Sigmoid colon (tissue), 7 donors: ENCODE measurements around the gene ZFYVE1. TPM values are rescaled to one million over a fixed set of nuclear protein-coding genes. Genes with fewer than 3 reads are reported as not detected.

Source experiments
- DNase-seq: peaks from one replicate; pipeline ENCODE4 v3.0.0-alpha.2; 2019
- H3K27ac ChIP-seq, 4 donors: fragments of 200-600 bp; sonication (generic); one replicate each; pipeline ENCODE4 v1.5.1; 2016 to 2019; ENCODE audit warnings: mild to moderate bottlenecking in 1 of 4
- H3K27me3 ChIP-seq, 3 donors: fragments of 200-600 bp; sonication (generic); one replicate each; pipeline ENCODE4 v1.5.1; 2019; ENCODE audit warnings: mild to moderate bottlenecking in 1 of 3
- H3K36me3 ChIP-seq, 4 donors: fragments of 200-600 bp; sonication (generic); one replicate each; pipeline ENCODE4 v1.5.1; 2016 to 2019
- H3K4me1 ChIP-seq, 4 donors: fragments of 200-600 bp; sonication (generic); one replicate each; pipeline ENCODE4 v1.5.1; 2017 to 2019
- H3K4me3 ChIP-seq, 4 donors: fragments of 200-600 bp; sonication (generic); one replicate each; pipeline ENCODE4 v1.5.1; 2017 to 2019; ENCODE audit warnings: mild to moderate bottlenecking in 2 of 4, moderate library complexity in 1 of 4
- H3K9me3 ChIP-seq, 4 donors: fragments of 200-600 bp in 3 of 4; sonication (generic) in 3 of 4; one replicate each; pipeline versions ENCODE4 v1.5.1 to v1.6.1; 2013 to 2019
- CTCF ChIP-seq, 4 experiments: fragments of 450-650 bp in 3 of 4; fragments of 200-600 bp in 1 of 4; IDR thresholded peaks; one replicate each; pipeline ENCODE4 v1.5.1; 2016 to 2019; ENCODE audit warnings: antibody characterized with exemption in 4 of 4, mild to moderate bottlenecking in 3 of 4, moderate library complexity in 2 of 4
- EP300 ChIP-seq, 4 donors: sonication (generic); formaldehyde crosslinking; IDR thresholded peaks; one replicate each; pipeline ENCODE4 v1.6.1; 2017; ENCODE audit warnings: antibody characterized with exemption in 4 of 4
- POLR2A ChIP-seq, 2 donors: fragments of 450-650 bp; IDR thresholded peaks; one replicate each; pipeline ENCODE4 v1.6.1; 2016; ENCODE audit warnings: antibody characterized with exemption in 2 of 2, mild to moderate bottlenecking in 2 of 2, moderate library complexity in 2 of 2
- POLR2AphosphoS5 ChIP-seq, 4 donors: sonication (generic); formaldehyde crosslinking; IDR thresholded peaks; one replicate each; pipeline ENCODE4 v1.6.1; 2017; ENCODE audit warnings: antibody characterized with exemption in 4 of 4
- WGBS, 2 donors: extraction: QIAGEN DNeasy Blood & Tissue Kit; methylation state at CpG; one replicate each; pipeline ENCODE4 v1.1.7; 2013; 5-methylcytosine and 5-hydroxymethylcytosine counted together
- intact Hi-C: fragments of 100-400 bp; cut with DNase I; formaldehyde crosslinking; loops from one replicate; pipeline ENCODE4 v1.15.1; 2023
- polyA plus RNA-seq, 3 donors: library from polyadenylated mRNA; stranded (reverse); fragments of 200-250 nt; gene quantifications; one replicate each; pipeline ENCODE4 v1.2.3, GENCODE V29; 2013
- total RNA-seq, 4 donors: library from RNA; depleted of rRNA; stranded (reverse); fragments of >200 nt; gene quantifications; one replicate each; pipeline ENCODE4 v1.1.0, GENCODE V29; 2016
- donor health status: healthy with polysubstance abuse.
- donor health status: Bipolar disorder and iron deficiency.
- donor health status: healthy.

Gene ZFYVE1
- total and polyA plus RNA-seq, 7 donors, result 6.6 to 27.7 (median 15.5) TPM

- H3K36me3 ChIP-seq, result peaks cover 23 to 76% (median 61%) of the 10 kb centered on the region in 4 donors
- no peaks in the 10 kb centered on the region for H3K27me3 ChIP-seq
- DNase-seq, result no peak
- no peak for TF ChIP-seq POLR2A (IDR thresholded peaks at IDR 0.05)
- TF ChIP-seq CTCF (IDR thresholded peaks at IDR 0.05), result no peak
- TF ChIP-seq POLR2AphosphoS5 (IDR thresholded peaks at IDR 0.05), result no peak
- TF ChIP-seq EP300 (IDR thresholded peaks at IDR 0.05), result no peak
- 92 to 94% methylated on average over 20 of the region's 20 CpGs for WGBS, 2 donors
- no peaks in the 10 kb centered on the region for H3K4me1 ChIP-seq
- H3K9me3 ChIP-seq, result no peaks in the 10 kb centered on the region
- no peak overlapping the region for H3K4me3 ChIP-seq
- H3K27ac ChIP-seq, result no peak overlapping the region
- intact Hi-C loops, result no loop called here
Observed at GRCh38 chr14:72970824-72971434, 56.0 kb downstream of the ZFYVE1 start.

GRCh38 chr14:72970058-72970630 is 56.8 kb downstream of the ZFYVE1 start:
- intact Hi-C loops, result no loop called here
- WGBS, 2 donors, result 92 to 94% methylated on average over 17 of the region's 17 CpGs
- Histone ChIP-seq H3K36me3 (peaks cover 19 to 68% (median 54%) of the 10 kb centered on the region in 4 donors), H3K4me1 (no peaks in the 10 kb centered on the region), H3K27me3 (no peaks in the 10 kb centered on the region), H3K4me3 (no peak overlapping the region), H3K27ac (no peak overlapping the region), H3K9me3 (no peaks in the 10 kb centered on the region)
- no peak for DNase-seq
- no peak for TF ChIP-seq CTCF (IDR thresholded peaks at IDR 0.05)
- TF ChIP-seq POLR2A (IDR thresholded peaks at IDR 0.05), result no peak
- TF ChIP-seq POLR2AphosphoS5 (IDR thresholded peaks at IDR 0.05), result no peak
- no peak for TF ChIP-seq EP300 (IDR thresholded peaks at IDR 0.05)

- no peak for DNase-seq
- Histone ChIP-seq H3K4me1 (no peaks in the 10 kb centered on the region), H3K27me3 (no peaks in the 10 kb centered on the region), H3K36me3 (peaks cover 5 to 50% (median 36%) of the 10 kb centered on the region in 4 donors), H3K27ac (no peak overlapping the region), H3K4me3 (no peak overlapping the region), H3K9me3 (no peaks in the 10 kb centered on the region)
- TF ChIP-seq EP300 (IDR thresholded peaks at IDR 0.05) (no peak), CTCF (IDR thresholded peaks at IDR 0.05) (no peak), POLR2A (IDR thresholded peaks at IDR 0.05) (no peak), POLR2AphosphoS5 (IDR thresholded peaks at IDR 0.05) (no peak)
- WGBS, 2 donors, result 95 to 98% methylated on average over 5 of the region's 5 CpGs
- intact Hi-C loops, result no loop called here
Observed at GRCh38 chr14:72968316-72968715, 58.6 kb downstream of the ZFYVE1 start.

GRCh38 chr14:72966038-72966437 is 60.9 kb downstream of the ZFYVE1 start:
- no peak for TF ChIP-seq EP300 (IDR thresholded peaks at IDR 0.05)
- no peak for TF ChIP-seq CTCF (IDR thresholded peaks at IDR 0.05)
- no peak for TF ChIP-seq POLR2AphosphoS5 (IDR thresholded peaks at IDR 0.05)
- no peak for TF ChIP-seq POLR2A (IDR thresholded peaks at IDR 0.05)
- H3K4me1 ChIP-seq, result no peaks in the 10 kb centered on the region
- intact Hi-C loops, result no loop called here
- no peak for DNase-seq
- 95 to 96% methylated on average over 6 of the region's 6 CpGs for WGBS, 2 donors
- H3K36me3 ChIP-seq, result peaks cover 0 to 32% (median 18%) of the 10 kb centered on the region in 4 donors
- no peaks in the 10 kb centered on the region for H3K27me3 ChIP-seq
- H3K9me3 ChIP-seq, result no peaks in the 10 kb centered on the region
- no peak overlapping the region for H3K4me3 ChIP-seq
- no peak overlapping the region for H3K27ac ChIP-seq
